ENCODE measurements around the gene CDK10.

The CDK10 gene

DNA sequence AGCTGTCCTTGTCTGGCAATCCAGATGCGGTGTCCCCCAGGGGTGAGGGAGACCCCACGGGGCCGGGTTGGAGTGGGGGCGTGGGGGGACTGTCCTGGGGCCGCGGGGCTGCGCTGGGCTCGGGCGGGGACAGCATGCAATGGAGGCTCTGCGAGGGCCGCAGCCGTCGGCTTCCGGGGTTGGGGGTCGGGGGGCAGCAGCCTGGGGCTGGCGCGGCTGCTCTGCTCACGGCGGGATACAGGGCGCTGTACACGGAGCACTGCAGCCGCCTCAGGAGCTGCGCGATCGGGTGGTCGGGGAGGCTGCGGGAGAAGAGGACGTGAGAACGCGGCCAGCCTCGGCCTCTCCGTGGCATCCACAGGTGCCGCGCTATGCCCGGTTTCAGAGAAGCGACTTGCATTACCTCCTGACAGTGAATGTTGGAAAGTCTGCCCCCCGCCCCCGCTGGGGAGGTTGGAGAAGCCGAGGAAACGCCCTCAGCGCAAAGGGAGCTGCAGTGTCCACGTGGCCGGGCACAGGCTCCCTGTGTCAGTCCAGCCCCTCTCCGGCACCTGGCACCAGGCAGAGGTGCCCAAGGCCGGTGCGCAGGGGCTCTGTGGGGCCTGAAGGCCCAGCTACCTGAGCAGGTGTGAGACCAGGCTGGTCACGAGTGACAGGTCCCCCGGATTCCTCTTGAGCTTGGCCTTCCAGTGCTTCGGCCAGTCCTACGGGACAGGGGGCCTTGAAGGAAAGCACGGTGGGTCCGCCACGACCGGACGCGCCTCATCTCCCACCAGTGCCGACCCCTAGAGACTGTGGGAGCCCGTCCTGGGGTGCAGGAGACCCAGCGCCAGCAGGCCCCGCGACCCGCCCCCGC is 24.4 kb downstream of the CDK10 start:
- no peaks in the 10 kb centered on the region for H3K79me2 ChIP-seq (ENCODE audit: insufficient read depth, low read length)
- H2AFZ ChIP-seq (ENCODE audit: low read length) = no peak overlapping the region
- no peaks in the 10 kb centered on the region for H4K20me1 ChIP-seq (ENCODE audit: insufficient read depth, low read length, poor library complexity, severe bottlenecking)
- H3K9me2 ChIP-seq (replicated peaks; ENCODE audit: low read depth, low read length) = no peaks in the 10 kb centered on the region
- no peaks in the 10 kb centered on the region for H3K36me3 ChIP-seq (ENCODE audit: insufficient read depth, low read length)
- no peak overlapping the region for H3K9ac ChIP-seq (ENCODE audit: low read depth, low read length, poor library complexity, severe bottlenecking)
- H3K4me1 ChIP-seq (ENCODE audit: insufficient read depth, low read length, poor library complexity, severe bottlenecking) = no peaks in the 10 kb centered on the region
- no peaks in the 10 kb centered on the region for H3F3A ChIP-seq (ENCODE audit: low read depth)
- no peaks in the 10 kb centered on the region for H3K27me3 ChIP-seq (ENCODE audit: insufficient read depth, low read length, poor library complexity, severe bottlenecking)
- TF ChIP-seq, protein P1, sequence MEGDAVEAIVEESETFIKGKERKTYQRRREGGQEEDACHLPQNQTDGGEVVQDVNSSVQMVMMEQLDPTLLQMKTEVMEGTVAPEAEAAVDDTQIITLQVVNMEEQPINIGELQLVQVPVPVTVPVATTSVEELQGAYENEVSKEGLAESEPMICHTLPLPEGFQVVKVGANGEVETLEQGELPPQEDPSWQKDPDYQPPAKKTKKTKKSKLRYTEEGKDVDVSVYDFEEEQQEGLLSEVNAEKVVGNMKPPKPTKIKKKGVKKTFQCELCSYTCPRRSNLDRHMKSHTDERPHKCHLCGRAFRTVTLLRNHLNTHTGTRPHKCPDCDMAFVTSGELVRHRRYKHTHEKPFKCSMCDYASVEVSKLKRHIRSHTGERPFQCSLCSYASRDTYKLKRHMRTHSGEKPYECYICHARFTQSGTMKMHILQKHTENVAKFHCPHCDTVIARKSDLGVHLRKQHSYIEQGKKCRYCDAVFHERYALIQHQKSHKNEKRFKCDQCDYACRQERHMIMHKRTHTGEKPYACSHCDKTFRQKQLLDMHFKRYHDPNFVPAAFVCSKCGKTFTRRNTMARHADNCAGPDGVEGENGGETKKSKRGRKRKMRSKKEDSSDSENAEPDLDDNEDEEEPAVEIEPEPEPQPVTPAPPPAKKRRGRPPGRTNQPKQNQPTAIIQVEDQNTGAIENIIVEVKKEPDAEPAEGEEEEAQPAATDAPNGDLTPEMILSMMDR (conservative IDR thresholded peaks at IDR 0.05; ENCODE audit: low read length) = no peak
- TF ChIP-seq EZH2phosphoT487 (IDR thresholded peaks at IDR 0.05; ENCODE audit: borderline replicate concordance) = no peak
- H3K4me2 ChIP-seq (ENCODE audit: low read depth, low read length, poor library complexity, severe bottlenecking) = no peak overlapping the region
- no peaks in the 10 kb centered on the region for H3K9me3 ChIP-seq (ENCODE audit: insufficient read depth, low read depth, low read length)
- no peak overlapping the region for H3K4me3 ChIP-seq (ENCODE audit: low read length, poor library complexity, severe bottlenecking)

GRCh38 chr16:89711601-89712273 is 25.2 kb downstream of the CDK10 start:
- H3K9ac ChIP-seq (ENCODE audit: low read depth, low read length, poor library complexity, severe bottlenecking) = no peak overlapping the region
- no peaks in the 10 kb centered on the region for H3K36me3 ChIP-seq (ENCODE audit: insufficient read depth, low read length)
- no peak overlapping the region for H3K4me2 ChIP-seq (ENCODE audit: low read depth, low read length, poor library complexity, severe bottlenecking)
- H3K79me2 ChIP-seq (ENCODE audit: insufficient read depth, low read length) = no peaks in the 10 kb centered on the region
- TF ChIP-seq, protein P1 (conservative IDR thresholded peaks at IDR 0.05; ENCODE audit: low read length) = no peak
- TF ChIP-seq EZH2phosphoT487 (IDR thresholded peaks at IDR 0.05; ENCODE audit: borderline replicate concordance) = no peak
- H3K4me3 ChIP-seq (ENCODE audit: low read length, poor library complexity, severe bottlenecking) = no peak overlapping the region
- no peaks in the 10 kb centered on the region for H3K4me1 ChIP-seq (ENCODE audit: insufficient read depth, low read length, poor library complexity, severe bottlenecking)
- no peaks in the 10 kb centered on the region for H3F3A ChIP-seq (ENCODE audit: low read depth)
- no peaks in the 10 kb centered on the region for H3K9me2 ChIP-seq (replicated peaks; ENCODE audit: low read depth, low read length)
- no peaks in the 10 kb centered on the region for H4K20me1 ChIP-seq (ENCODE audit: insufficient read depth, low read length, poor library complexity, severe bottlenecking)
- no peak overlapping the region for H2AFZ ChIP-seq (ENCODE audit: low read length)
- no peaks in the 10 kb centered on the region for H3K27me3 ChIP-seq (ENCODE audit: insufficient read depth, low read length, poor library complexity, severe bottlenecking)
- no peaks in the 10 kb centered on the region for H3K9me3 ChIP-seq (ENCODE audit: insufficient read depth, low read depth, low read length)

GRCh38 chr16:89712274-89712781 is 25.8 kb downstream of the CDK10 start:
- Histone ChIP-seq H4K20me1 (ENCODE audit: insufficient read depth, low read length, poor library complexity, severe bottlenecking) (no peaks in the 10 kb centered on the region), H3K4me2 (ENCODE audit: low read depth, low read length, poor library complexity, severe bottlenecking) (no peak overlapping the region), H3K4me3 (ENCODE audit: low read length, poor library complexity, severe bottlenecking) (no peak overlapping the region), H3F3A (ENCODE audit: low read depth) (no peaks in the 10 kb centered on the region), H3K36me3 (ENCODE audit: insufficient read depth, low read length) (no peaks in the 10 kb centered on the region), H3K4me1 (ENCODE audit: insufficient read depth, low read length, poor library complexity, severe bottlenecking) (no peaks in the 10 kb centered on the region), H3K9me3 (ENCODE audit: insufficient read depth, low read depth, low read length) (no peaks in the 10 kb centered on the region), H3K9ac (ENCODE audit: low read depth, low read length, poor library complexity, severe bottlenecking) (no peak overlapping the region), H3K27me3 (ENCODE audit: insufficient read depth, low read length, poor library complexity, severe bottlenecking) (no peaks in the 10 kb centered on the region), H3K79me2 (ENCODE audit: insufficient read depth, low read length) (no peaks in the 10 kb centered on the region), H2AFZ (ENCODE audit: low read length) (no peak overlapping the region), H3K9me2 (replicated peaks; ENCODE audit: low read depth, low read length) (no peaks in the 10 kb centered on the region)
- no peak for TF ChIP-seq EZH2phosphoT487 (IDR thresholded peaks at IDR 0.05; ENCODE audit: borderline replicate concordance)
- TF ChIP-seq, protein P1 (conservative IDR thresholded peaks at IDR 0.05; ENCODE audit: low read length) = no peak
